NCI-H524 (cell line): Measurements from ENCODE around the gene TCF25.
"Not testable (repeated sequence)": the region's sequence is repeated elsewhere in the genome, so short reads cannot be mapped to it uniquely, and the experiment has no call there.

ENCODE experiments used
- DNase-seq, 2 experiments: peaks; one replicate each; lab custom pipeline; 2025; lab: John Stamatoyannopoulos, UW

TCF25 gene

GRCh38 chr16:89918453-89919347 lies 45.3 kb downstream of the TCF25 start, which contains the start of gene MC1R:
MC1R (plus strand) TSS chr16:89918862; CDS start chr16:89919259, 397 bp downstream.
- DNase-seq = peak; percentile 28 to 67

DNA sequence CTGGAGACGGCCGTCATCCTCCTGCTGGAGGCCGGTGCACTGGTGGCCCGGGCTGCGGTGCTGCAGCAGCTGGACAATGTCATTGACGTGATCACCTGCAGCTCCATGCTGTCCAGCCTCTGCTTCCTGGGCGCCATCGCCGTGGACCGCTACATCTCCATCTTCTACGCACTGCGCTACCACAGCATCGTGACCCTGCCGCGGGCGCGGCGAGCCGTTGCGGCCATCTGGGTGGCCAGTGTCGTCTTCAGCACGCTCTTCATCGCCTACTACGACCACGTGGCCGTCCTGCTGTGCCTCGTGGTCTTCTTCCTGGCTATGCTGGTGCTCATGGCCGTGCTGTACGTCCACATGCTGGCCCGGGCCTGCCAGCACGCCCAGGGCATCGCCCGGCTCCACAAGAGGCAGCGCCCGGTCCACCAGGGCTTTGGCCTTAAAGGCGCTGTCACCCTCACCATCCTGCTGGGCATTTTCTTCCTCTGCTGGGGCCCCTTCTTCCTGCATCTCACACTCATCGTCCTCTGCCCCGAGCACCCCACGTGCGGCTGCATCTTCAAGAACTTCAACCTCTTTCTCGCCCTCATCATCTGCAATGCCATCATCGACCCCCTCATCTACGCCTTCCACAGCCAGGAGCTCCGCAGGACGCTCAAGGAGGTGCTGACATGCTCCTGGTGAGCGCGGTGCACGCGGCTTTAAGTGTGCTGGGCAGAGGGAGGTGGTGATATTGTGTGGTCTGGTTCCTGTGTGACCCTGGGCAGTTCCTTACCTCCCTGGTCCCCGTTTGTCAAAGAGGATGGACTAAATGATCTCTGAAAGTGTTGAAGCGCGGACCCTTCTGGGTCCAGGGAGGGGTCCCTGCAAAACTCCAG lies 46.4 kb downstream of the TCF25 start:
- DNase-seq = no peak

DNA sequence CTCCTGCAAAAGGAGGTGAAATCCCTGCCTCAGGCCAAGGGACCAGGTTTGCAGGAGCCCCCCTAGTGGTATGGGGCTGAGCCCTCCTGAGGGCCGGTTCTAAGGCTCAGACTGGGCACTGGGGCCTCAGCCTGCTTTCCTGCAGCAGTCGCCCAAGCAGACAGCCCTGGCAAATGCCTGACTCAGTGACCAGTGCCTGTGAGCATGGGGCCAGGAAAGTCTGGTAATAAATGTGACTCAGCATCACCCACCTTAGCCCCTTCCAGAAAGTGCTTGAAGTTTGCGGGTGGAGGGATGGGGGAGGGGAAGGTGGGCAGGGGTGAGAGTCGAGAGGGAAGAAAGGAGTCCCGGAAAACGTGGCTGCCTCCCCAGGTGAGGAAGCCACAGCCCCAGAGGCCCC lies 47.3 kb downstream of the TCF25 start:
- DNase-seq = no peak

DNA sequence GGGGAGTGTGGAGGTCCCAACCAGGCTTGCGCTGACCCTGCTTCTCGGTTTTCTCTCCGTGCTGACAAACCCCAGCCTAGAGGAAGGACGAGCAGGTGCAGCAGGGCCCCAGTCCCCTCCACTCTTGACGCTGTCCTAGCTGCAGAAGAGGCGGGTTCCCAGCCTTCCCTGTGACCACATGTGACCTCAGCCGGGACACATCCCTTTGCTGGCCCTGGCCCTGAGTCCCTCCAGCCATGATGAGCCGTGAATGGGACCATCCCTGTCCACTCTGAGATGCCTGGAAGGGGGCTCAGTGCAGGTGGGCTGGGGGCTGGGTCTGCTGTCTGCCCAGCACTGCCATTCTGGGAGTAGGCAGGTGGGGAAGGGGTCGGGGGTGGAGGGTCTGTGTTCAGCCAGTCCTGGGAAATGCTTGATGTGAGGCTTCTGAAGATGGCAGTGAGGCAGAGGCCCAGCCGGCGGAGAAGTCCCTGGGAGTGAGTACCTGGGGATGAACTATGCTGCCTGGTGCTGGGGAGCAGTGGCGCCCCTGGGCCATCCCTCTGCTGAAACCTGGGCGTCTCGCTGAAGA lies 47.8 kb downstream of the TCF25 start:
- DNase-seq = no peak

GRCh38 chr16:89921702-89922476 lies 48.5 kb downstream of the TCF25 start:
- no peak for DNase-seq

DNA sequence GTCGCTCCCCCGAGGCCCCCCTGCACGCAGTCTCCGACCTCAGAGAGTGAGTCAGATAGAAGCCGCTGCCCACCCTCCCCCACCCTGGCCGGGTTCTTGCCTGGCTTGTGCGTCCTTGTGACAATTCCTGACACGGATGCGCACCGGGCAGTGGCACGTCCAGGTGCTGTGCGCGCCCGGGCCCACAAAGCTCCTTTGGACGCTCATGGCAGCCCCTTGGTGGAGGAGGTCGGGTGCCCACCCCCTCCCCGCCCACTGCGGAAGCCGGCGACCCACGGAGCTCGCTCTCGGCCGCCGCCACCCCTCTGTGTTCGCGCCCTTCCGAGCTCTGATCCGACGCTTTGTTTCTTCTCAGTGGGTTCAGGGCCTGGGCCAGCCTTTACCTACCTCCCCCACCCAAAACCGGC lies 49.1 kb downstream of the TCF25 start:
- peak; percentile 57 to 58 for DNase-seq

- DNase-seq = peak; percentile 84 to 85
Observed at GRCh38 chr16:89922884-89923639, 49.7 kb downstream of the TCF25 start, which contains the start of gene TUBB3. TUBB3 (plus strand) TSS chr16:89923342; CDS start chr16:89923402, 60 bp downstream.

- DNase-seq = peak; percentile 53 to 64
Observed at GRCh38 chr16:89923640-89924296, 50.4 kb downstream of the TCF25 start.

DNA sequence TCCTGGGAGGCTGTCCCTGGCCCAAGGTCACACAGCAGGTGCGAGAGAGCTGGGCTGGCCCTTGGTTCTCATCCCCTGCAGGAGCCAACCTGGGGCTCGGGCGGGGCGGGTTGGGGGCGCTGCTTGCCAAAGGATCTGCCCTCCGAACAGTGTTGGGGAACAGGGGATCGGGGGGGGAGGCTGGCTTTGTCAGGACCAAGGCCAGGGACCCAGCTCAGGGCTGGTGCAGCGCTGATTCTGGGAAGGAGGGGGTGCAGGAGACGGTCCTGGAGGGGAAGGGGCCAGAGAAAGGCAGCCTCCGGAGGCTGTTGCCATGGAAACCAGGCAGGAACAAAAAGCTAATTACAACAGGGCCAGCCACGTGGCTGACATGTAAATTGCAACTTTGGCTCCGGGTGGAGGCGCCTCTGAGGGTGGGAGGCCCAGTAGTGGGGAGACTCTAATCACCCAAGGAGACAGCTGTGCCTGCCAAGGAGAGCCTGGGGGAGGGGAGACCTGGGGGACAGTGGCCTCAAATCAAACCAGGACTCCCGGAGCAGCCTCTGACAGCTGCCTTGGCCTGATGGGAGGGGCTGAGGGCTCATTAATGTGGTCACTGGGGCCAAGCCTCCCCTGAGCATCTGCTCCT lies 51.0 kb downstream of the TCF25 start:
- DNase-seq = peak; percentile 95

DNA sequence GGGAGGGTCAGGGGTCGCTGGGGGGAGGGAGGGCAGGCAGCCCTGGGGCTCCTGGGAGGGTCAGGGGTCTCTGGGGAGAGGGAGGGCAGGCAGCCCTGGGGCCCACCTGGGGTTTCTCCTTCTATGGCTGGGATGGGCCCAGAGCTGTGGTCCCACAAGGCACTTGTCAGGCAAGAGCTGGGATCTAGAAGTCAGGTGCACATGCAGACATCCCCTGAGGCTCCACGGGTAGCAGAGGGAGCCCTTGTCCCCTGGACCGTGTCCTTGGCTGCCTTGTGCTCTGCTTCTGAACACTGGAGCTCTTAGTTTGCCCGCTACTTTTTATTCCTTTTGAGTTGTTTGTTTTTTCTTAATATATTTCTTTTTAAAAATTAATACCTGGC lies 51.5 kb downstream of the TCF25 start:
- peak; percentile 76 to 79 for DNase-seq

GRCh38 chr16:89925596-89926079 lies 52.2 kb downstream of the TCF25 start:
- peak; percentile 49 to 58 for DNase-seq

DNA sequence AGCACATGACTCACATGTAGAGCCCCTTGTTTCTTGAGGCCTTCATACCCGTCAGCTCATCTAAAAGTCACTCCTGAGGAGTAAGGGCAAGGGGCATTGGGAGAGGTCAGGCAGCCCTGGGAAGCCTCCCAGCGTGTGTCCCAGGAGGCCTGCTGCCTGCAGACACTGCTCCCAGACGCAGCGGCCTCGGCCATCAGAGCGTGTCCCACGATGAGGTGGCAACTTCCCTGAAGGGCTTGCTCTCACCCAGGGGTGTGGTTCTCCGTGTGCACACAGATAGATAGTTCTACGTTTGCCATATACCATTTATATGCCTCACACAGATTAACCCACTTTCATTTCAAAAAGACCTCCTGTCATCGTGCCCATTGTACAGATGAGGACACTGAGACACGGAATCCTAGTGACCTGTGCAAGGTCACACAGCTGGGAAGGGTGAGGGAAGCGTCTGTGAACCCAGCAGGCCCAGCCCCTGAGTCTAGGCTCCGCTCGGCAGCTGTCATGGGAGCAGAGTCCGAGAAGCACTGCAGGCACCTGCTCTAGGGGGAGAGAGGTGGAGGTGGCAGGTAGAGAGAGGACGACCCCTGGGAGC lies 58.0 kb downstream of the TCF25 start:
- no peak for DNase-seq

DNA sequence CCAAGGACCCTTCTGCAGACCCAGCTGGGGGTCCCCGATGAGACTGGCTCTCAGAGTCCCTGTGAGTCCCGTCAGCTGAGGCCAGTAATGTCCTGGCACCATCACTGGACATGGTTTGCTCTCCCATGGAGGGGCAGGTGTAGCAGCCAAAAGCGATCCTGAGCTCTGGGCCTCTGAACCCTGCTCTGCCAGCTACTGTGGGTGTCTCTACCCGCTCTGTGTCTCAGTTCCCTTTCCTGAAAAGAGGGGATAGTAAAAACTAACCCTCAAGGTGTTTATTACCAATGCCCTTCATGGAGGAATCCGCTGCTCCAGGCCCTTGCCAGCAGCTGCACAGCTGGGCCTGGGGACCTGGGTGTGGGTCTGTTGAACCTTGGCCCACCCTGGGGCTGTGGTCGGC lies 58.6 kb downstream of the TCF25 start:
- no peak for DNase-seq

GRCh38 chr16:89934019-89934418 lies 60.6 kb downstream of the TCF25 start:
- not testable (repeated sequence) for DNase-seq

GRCh38 chr16:89934611-89935553 lies 61.5 kb downstream of the TCF25 start:
- no peak for DNase-seq

DNA sequence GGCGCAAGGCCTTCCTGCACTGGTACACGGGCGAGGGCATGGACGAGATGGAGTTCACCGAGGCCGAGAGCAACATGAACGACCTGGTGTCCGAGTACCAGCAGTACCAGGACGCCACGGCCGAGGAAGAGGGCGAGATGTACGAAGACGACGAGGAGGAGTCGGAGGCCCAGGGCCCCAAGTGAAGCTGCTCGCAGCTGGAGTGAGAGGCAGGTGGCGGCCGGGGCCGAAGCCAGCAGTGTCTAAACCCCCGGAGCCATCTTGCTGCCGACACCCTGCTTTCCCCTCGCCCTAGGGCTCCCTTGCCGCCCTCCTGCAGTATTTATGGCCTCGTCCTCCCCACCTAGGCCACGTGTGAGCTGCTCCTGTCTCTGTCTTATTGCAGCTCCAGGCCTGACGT lies 62.2 kb downstream of the TCF25 start:
- not testable (repeated sequence) for DNase-seq

GRCh38 chr16:89936034-89936433 lies 62.6 kb downstream of the TCF25 start:
- no peak for DNase-seq

DNA sequence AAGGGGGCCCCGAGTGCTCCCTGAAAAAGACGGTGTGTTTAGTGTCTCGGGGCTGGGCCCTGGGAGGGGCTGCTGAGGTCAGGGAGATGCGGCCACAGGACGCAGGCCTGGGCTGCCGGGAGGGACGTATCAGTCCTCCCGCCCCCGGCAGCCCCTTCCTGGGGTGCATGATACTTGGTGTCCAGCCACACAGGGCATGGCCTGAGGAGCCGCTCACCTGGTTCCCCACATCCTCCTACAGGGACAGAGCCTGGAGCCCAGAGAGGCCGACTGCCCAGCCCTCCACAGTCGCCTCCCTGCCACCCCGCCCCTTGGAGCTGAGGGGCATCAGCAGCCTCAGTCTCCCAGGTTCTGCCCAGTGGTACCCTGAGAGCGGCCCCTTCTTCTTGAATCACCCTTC lies 63.1 kb downstream of the TCF25 start:
- no peak for DNase-seq
